ENCODE data around the gene CD59. TPM values are rescaled to one million over a fixed set of nuclear protein-coding genes. Genes with fewer than 3 reads are reported as not detected.
"Not testable (repeated sequence)": the region's sequence is repeated elsewhere in the genome, so short reads cannot be mapped to it uniquely, and the experiment has no call there.

Gene CD59
- total RNA-seq, 1 experiment from 2014 or later: 827 TPM

- no peak for DNase-seq (ENCODE audit: low read depth)
Observed at GRCh38 chr11:33695051-33695566, 41.1 kb downstream of the CD59 start.

- DNase-seq (ENCODE audit: low read depth): no peak
Observed at GRCh38 chr11:33694346-33695050, 41.7 kb downstream of the CD59 start.

GRCh38 chr11:33692541-33692940 is 43.7 kb downstream of the CD59 start:
- no peak for DNase-seq (ENCODE audit: low read depth)

GRCh38 chr11:33692013-33692504 is 44.2 kb downstream of the CD59 start:
- DNase-seq (ENCODE audit: low read depth): peak; percentile 98

GRCh38 chr11:33691066-33691864 is 45.0 kb downstream of the CD59 start:
- DNase-seq (ENCODE audit: low read depth): no peak

GRCh38 chr11:33690290-33691065 is 45.7 kb downstream of the CD59 start:
- DNase-seq (ENCODE audit: low read depth): peak; percentile 99

- DNase-seq (ENCODE audit: low read depth): no peak
Observed at GRCh38 chr11:33689501-33689900, 46.7 kb downstream of the CD59 start.

GRCh38 chr11:33689085-33689484 is 47.1 kb downstream of the CD59 start:
- peak; percentile 83 for DNase-seq (ENCODE audit: low read depth)

- DNase-seq (ENCODE audit: low read depth): peak; percentile 73
Observed at GRCh38 chr11:33687733-33688479, 48.3 kb downstream of the CD59 start.

- no peak for DNase-seq (ENCODE audit: low read depth)
Observed at GRCh38 chr11:33685082-33685481, 51.1 kb downstream of the CD59 start.

GRCh38 chr11:33684003-33684706 is 52.1 kb downstream of the CD59 start:
- DNase-seq (ENCODE audit: low read depth): no peak

GRCh38 chr11:33682446-33682845 is 53.8 kb downstream of the CD59 start:
- DNase-seq (ENCODE audit: low read depth): no peak

- no peak for DNase-seq (ENCODE audit: low read depth)
Observed at GRCh38 chr11:33682019-33682418, 54.2 kb downstream of the CD59 start.

- not testable (repeated sequence) for DNase-seq (ENCODE audit: low read depth)
Observed at GRCh38 chr11:33678616-33679015, 57.6 kb downstream of the CD59 start.

- DNase-seq (ENCODE audit: low read depth): peak; percentile 49
Observed at GRCh38 chr11:33674035-33674814, 62.0 kb downstream of the CD59 start.

- DNase-seq (ENCODE audit: low read depth): no peak
Observed at GRCh38 chr11:33672273-33672672, 64.0 kb downstream of the CD59 start.

GRCh38 chr11:33670250-33671011 is 65.8 kb downstream of the CD59 start:
- DNase-seq (ENCODE audit: low read depth): peak; percentile 76

GRCh38 chr11:33669598-33670249 is 66.5 kb downstream of the CD59 start:
- no peak for DNase-seq (ENCODE audit: low read depth)

Measured in LHCN-M2 (cell line).